ENCODE measurements around the gene CELF2.

Gene CELF2

DNA sequence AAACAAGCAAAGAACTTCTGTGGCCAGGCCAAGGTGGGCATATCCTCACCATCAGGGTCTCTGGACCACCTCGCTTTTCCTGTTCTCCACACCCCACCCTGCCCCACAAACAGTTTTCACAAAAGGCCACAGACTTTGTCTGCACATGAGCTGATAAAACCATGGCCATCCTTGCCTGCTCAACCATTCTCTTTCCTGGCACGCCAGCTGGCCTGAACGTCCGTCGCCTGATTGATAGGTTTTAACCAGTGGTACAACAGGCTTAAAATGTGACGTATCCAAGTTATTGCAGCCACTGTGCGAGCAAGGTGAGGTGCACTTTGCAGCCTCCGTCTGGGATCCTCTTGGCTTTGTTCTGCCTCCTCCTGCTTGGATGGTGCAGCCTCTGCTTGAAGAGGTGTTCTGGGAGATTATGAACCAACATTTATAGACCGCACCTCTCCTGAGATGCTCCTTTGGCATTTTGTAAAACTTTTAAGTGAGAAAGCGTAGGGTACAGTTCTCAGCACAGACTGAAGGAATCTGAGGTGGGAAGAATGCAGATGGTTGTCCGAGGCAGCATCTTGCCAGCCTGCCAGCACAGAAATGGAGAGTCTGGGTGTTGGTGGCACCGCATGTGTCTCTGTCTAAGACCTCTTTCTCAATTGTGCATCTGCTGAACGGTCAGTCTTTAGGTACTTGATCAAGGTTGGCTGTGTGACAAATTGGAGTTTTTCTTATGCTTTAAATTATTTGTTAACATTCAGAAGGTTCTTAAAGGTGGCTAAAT is 288.3 kb downstream of the CELF2 start:
- no peak for TF ChIP-seq ZFX (IDR thresholded peaks at IDR 0.05)
- no peak overlapping the region for H3K27ac ChIP-seq

DNA sequence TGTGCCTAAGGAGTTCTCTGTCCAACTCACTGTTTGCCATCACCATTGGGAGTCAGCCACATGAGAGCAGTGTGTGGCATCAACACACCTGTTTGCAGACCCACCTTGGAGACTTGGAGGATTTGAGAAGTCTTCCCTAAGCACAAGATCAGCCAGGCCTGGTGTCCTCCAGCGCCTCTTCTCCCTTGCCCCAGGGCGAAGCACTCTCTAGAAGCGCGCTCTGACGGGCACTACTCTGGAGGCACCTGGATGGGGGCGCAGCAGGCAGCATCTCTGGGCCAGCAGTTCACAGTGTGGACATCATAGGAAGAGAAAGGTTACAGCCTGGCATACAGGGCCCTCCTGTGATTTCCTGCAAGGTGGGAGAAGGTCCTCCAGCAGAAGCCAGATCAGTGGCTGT is 289.3 kb downstream of the CELF2 start:
- H3K27ac ChIP-seq: no peak overlapping the region
- no peak for TF ChIP-seq ZFX (IDR thresholded peaks at IDR 0.05)
- TF ChIP-seq, protein P1, sequence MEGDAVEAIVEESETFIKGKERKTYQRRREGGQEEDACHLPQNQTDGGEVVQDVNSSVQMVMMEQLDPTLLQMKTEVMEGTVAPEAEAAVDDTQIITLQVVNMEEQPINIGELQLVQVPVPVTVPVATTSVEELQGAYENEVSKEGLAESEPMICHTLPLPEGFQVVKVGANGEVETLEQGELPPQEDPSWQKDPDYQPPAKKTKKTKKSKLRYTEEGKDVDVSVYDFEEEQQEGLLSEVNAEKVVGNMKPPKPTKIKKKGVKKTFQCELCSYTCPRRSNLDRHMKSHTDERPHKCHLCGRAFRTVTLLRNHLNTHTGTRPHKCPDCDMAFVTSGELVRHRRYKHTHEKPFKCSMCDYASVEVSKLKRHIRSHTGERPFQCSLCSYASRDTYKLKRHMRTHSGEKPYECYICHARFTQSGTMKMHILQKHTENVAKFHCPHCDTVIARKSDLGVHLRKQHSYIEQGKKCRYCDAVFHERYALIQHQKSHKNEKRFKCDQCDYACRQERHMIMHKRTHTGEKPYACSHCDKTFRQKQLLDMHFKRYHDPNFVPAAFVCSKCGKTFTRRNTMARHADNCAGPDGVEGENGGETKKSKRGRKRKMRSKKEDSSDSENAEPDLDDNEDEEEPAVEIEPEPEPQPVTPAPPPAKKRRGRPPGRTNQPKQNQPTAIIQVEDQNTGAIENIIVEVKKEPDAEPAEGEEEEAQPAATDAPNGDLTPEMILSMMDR (conservative IDR thresholded peaks at IDR 0.05): no peak

DNA sequence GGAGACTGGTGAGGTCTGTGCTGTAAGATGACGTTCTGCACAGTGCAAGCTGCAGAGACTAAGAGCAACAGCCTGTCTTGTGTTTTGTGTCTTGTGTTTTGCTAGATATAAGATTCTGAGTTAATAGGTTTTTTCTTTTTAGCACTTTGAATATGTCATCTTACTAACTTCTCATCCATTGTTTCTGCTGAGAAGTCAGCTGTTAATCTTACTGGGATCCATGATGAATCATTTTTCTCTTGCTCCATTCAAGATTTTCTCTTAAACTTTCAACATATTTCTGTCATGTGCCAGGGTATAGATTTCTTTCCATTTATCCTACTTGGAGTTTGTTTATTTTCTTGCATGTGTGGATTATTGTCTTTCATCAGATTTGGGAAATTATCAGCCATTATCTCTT is 290.3 kb downstream of the CELF2 start:
- no peak overlapping the region for H3K27ac ChIP-seq
- no peak for TF ChIP-seq ZFX (IDR thresholded peaks at IDR 0.05)
- TF ChIP-seq, protein P1 (conservative IDR thresholded peaks at IDR 0.05): no peak

DNA sequence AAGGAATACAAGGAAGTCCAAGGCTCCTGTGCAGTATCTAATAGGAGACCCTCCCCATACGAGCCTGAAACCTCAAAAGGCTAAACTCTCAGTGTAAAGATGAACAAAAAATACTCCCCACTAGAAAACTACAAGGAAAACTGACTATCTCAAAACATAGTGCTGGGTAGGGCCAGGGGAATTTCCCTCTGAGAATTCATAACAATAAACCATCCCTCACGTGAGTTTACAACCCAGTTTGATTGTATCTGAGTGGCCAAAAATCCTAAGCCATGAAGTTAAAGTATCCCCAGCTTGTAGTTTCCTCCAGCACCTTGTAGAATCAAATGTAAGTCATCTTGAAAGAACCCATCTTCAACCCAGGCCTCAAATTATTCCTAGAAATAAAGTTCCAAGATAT is 293.4 kb downstream of the CELF2 start:
- no peak overlapping the region for H3K27ac ChIP-seq
- TF ChIP-seq, protein P1 (conservative IDR thresholded peaks at IDR 0.05): no peak
- no peak for TF ChIP-seq ZFX (IDR thresholded peaks at IDR 0.05)

DNA sequence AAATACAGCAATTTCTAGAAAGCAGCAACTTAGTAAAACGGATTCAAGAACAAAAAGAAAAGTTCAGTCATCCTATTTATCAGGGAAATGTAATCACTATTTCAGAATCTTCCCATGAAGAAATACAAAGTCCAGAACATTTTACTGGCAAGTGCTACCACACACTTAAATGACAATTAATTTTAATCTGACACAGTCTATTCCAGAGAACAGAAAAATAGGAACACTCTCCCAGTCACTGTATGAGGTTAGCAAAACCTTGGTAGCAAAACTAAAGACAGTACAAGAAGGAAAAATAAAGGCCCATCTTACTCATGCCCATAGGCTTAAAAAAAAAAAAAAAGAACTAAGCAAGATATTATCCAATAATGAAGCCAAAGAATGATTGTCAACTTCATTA is 295.8 kb downstream of the CELF2 start:
- TF ChIP-seq, protein P1 (conservative IDR thresholded peaks at IDR 0.05): no peak
- no peak for TF ChIP-seq ZFX (IDR thresholded peaks at IDR 0.05)
- H3K27ac ChIP-seq: no peak overlapping the region

DNA sequence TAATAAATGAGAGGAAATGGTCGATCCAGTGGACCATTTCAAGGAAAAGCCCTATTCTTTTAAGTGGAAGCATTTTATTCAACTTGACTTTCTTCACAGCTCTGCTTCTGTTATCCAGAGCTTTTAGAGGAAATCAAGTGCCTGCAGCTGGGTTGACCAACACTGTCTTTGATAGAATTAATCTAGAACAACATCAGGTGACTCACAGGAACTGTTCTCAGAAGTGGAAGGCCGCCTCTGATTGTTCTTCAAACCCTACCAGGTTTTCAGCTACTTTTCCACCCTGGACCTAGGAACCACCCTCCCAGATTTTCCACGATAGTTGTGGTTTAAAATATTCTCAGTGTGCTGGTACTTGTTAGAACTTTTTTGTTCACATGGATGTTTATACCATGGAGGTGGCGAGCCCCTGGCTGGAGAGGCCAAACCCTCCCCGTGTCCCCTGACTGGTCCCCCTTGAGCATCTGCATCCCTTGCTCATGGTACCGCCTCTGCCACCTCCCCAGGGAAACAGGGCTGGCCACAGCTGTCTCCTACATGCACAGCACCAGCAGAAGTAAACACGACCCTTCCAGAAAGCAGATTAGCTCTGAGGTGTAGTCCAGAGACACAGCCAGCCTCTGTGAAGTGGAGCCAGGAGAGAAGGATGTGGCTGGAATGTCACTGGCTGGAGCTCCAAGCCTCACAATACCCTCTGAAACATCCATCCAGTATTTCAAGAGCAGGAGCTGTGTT is 300.4 kb downstream of the CELF2 start:
- TF ChIP-seq ZFX (IDR thresholded peaks at IDR 0.05): no peak
- TF ChIP-seq, protein P1 (conservative IDR thresholded peaks at IDR 0.05): no peak
- no peak overlapping the region for H3K27ac ChIP-seq

DNA sequence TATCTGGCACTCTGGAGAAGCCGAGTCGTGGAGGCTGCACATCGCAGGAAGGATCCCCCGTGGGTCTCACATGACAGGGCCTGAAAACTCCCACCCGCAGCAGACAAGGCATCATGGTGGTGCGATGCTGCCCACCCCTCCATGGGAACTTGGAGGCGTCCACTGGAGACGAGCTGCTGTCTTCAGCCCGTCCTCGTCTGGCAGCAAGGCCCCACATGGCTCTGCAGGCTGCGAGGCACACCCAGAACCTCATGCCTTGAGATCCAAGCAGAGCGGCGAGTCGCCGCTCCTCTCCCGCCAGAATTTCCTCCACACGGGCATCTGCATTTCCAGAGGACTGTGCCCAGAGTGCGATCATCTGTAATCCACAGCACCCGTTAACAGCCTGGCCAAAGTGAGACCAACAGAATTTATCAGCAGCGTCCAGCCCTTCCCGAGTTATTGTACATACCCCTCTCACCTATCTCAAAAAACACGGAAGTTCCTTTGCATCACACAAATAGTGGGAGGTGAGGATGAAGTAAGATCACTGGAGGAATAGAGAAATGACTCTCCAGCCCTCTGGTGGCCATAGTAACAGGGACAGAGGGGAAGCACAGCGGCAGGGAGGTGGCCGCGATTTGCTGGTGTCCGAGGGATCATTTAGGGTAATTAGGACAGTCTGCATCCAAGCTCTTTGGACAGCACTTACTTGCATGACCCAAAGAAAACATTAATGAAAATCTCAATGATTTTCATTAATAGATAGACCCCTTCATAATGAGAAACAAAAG is 301.3 kb downstream of the CELF2 start:
- TF ChIP-seq, protein P1 (conservative IDR thresholded peaks at IDR 0.05): peak; percentile 29; the same call in 1 of the 2 replicates
- no peak for TF ChIP-seq ZFX (IDR thresholded peaks at IDR 0.05)

More for the DNA sequence above, 301.3 kb downstream of the CELF2 start:
- H3K27ac ChIP-seq: no peak overlapping the region
